ENCODE results near the gene NFATC1.

Gene NFATC1

GRCh38 chr18:79397830-79398761 lies 2.4 kb downstream of the NFATC1 start:
- in situ Hi-C loops (cut with MboI; ENCODE audit: low pct_unique_long_range_greater_than_20kb, low sequenced_read_pairs, unreplicated experiment): no loop called here
- no peak for TF ChIP-seq CTCF (IDR thresholded peaks at IDR 0.05; ENCODE audit: extremely low read depth, insufficient read depth, missing control alignments)
- no peak for DNase-seq (ENCODE audit: low spot score)

GRCh38 chr18:79399275-79400081 lies 3.7 kb downstream of the NFATC1 start:
- no peak for TF ChIP-seq CTCF (IDR thresholded peaks at IDR 0.05; ENCODE audit: extremely low read depth, insufficient read depth, missing control alignments)
- DNase-seq (ENCODE audit: low spot score): no peak
- in situ Hi-C loops (cut with MboI; ENCODE audit: low pct_unique_long_range_greater_than_20kb, low sequenced_read_pairs, unreplicated experiment): no loop called here

- TF ChIP-seq CTCF (IDR thresholded peaks at IDR 0.05; ENCODE audit: extremely low read depth, insufficient read depth, missing control alignments): no peak
- in situ Hi-C loops (cut with MboI; ENCODE audit: low pct_unique_long_range_greater_than_20kb, low sequenced_read_pairs, unreplicated experiment): no loop called here
- peak; percentile 91 for DNase-seq (ENCODE audit: low spot score)
Observed at GRCh38 chr18:79400091-79400590, 4.4 kb downstream of the NFATC1 start.

GRCh38 chr18:79400591-79401381 lies 5.1 kb downstream of the NFATC1 start:
- DNase-seq (ENCODE audit: low spot score): peak; percentile 86
- TF ChIP-seq CTCF (IDR thresholded peaks at IDR 0.05; ENCODE audit: extremely low read depth, insufficient read depth, missing control alignments): no peak
- in situ Hi-C loops (cut with MboI; ENCODE audit: low pct_unique_long_range_greater_than_20kb, low sequenced_read_pairs, unreplicated experiment): no loop called here

- in situ Hi-C loops (cut with MboI; ENCODE audit: low pct_unique_long_range_greater_than_20kb, low sequenced_read_pairs, unreplicated experiment): no loop called here
Observed at GRCh38 chr18:79401494-79402208, 5.9 kb downstream of the NFATC1 start.

More at GRCh38 chr18:79401494-79402208, 5.9 kb downstream of the NFATC1 start:
- TF ChIP-seq CTCF (IDR thresholded peaks at IDR 0.05; ENCODE audit: extremely low read depth, insufficient read depth, missing control alignments): no peak
- no peak for DNase-seq (ENCODE audit: low spot score)
